Smooth muscle cell of the umbilical artery (primary cell): ENCODE results near the gene SLC12A1. TPM values are rescaled to one million over a fixed set of nuclear protein-coding genes. Genes with fewer than 3 reads are reported as not detected.

Source experiments
- total RNA-seq: library from RNA; depleted of rRNA; stranded (reverse); fragments of >200 nt; gene quantifications from 2 replicates; pipeline ENCODE4 v1.2.3, GENCODE V29; 2014

Gene SLC12A1
- not detected in 2 replicates for total RNA-seq

GRCh38 chr15:48205981-48206380 lies at the start of gene SLC12A1:
SLC12A1 (plus strand) TSS chr15:48206302; CDS start chr15:48207720, 1,418 bp downstream.

DNA sequence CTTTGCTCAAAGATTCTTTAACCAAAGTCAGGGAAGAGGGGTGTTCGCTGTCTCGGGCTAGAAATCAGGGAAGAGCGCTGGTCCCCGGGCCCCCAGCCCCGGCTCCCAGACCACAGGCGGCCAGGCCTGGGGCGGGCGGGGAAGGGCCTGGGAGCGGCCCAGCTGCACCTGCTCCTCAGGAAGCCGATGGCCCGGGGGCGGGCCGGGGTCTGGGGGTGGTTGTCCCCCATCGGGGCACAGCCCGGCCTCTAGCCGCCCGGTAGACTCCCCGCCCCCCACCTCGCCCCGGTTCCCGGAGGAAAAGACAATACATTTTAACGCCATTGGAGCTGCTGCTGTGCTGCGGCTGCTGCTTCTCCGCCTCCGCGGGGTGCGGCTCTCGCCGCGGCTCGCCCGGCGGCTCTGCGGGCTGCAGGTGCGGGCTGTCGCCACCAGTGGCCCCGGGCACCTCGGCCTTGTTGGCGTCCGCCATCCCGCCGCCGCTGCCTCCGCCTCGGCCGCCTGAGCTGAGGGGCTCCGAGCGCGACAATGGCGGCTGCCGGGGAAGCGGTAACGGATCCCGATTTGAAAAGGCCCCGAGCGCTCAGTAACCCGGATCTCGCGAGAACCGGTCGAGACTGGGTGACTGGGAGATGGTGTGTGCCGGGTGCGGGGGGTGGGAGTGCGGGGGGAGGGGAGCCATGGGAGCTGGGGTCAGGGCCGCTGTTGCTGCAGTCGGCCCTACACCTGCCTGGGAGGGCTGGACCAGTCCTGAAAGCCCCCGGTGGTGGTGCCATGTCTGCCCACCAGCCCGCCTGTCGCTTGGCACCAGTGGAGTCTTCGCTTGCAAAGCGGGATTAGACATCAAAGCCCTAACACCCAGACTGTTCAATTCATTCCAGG lies 28.1 kb upstream of the SLC12A1 start, which contains the start of gene MYEF2:
TSS of gene MYEF2 (minus strand) at position 530 of the 882 bp plus-strand sequence. CDS start at position 472, 58 bp downstream.

GRCh38 chr15:48191574-48192225 lies 14.4 kb upstream of the SLC12A1 start, which contains the start of gene CTXN2:
CTXN2 (plus strand) TSS chr15:48191665; CDS start chr15:48201301, 9,636 bp downstream.

DNA sequence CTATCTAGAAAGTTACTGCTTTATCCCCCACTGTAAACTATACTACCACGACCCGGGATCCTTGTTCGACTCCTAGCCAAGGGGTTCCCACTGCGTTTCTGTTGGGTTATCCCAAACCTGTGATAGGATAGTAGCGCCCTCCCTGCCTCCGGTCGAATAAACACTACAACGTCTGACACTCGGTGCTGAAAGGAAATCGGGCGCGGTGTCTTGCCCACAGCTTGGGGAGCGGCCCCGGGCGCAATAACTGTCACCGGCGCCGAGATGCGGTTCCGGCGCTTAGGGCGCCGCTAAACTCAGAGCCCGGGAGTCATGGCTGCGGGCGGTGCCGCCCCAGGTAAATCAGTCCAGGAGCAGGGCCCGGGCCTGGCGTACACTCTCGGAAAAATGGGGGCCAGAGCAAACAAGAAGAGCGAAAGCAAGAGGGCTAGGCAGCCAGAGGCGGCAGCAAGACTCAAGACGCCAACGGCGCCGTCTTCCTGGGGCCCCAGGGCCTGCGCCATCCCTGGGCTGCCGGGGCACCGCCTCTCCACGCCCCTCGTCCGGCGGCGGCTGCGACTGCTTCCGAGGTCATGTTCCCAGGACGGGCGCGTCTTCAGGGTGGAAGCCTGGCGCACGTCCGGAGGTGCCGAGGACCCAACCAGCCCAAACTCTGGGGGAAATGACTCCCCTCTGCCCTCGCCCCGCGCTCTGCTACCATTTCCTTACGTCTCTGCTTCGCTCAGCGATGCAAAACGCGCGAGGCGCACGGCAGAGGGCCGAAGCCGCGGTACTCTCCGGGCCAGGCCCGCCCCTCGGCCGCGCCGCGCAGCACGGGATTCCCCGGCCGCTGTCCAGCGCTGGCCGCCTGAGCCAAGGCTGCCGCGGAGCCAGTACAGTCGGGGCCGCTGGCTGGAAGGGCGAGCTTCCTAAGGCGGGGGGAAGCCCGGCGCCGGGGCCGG lies 125.0 kb downstream of the SLC12A1 start, which contains the start of gene DUT:
TSS of gene DUT (plus strand) at position 575 of the 941 bp plus-strand sequence. CDS start at position 662, 87 bp downstream.

Other genes starting within 250 kb of the SLC12A1 start
- gene SLC24A5, start 85.3 kb upstream of the SLC12A1 start, total RNA-seq, result not detected in 2 replicates
- gene MYEF2, start 28.0 kb upstream of the SLC12A1 start, total RNA-seq, result 3.3 and 9.1 TPM in 2 replicates
- not detected in 2 replicates for gene CTXN2, start 14.6 kb upstream of the SLC12A1 start, total RNA-seq
- 39.2 and 54.9 TPM in 2 replicates for gene DUT, start 125.1 kb downstream of the SLC12A1 start, total RNA-seq